ENCODE data around the gene C12orf42. TPM values are rescaled to one million over a fixed set of nuclear protein-coding genes. Genes with fewer than 3 reads are reported as not detected.

Gene C12orf42
- total RNA-seq, 2 donors from 2014 or later = not detected

DNA sequence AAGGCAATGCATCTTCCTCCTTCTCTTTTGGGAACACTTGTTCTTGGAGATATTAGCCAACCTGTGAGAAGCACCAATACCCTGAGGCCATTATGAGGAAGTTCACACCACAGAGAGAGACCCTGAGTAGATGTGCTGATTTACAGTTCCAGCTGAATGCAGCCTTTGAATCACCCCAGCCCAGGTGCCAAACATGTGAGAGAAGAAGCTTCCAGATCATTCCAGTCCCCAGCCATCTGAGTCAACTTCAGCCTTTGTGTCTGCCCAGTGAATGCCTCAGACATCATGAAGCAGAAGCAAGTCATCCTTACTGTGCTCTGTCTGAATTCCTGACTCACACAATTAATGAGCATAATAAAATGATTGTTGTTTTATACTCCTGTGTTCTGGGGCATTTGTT lies 25.1 kb downstream of the C12orf42 start:
- Histone ChIP-seq H3K9me3 (no peaks in the 10 kb centered on the region), H3K36me3 (no peaks in the 10 kb centered on the region), H3K9ac (ENCODE audit: low read depth in 2 of 2, low read length in 2 of 2) (no peak overlapping the region), H3K27me3 (no peaks in the 10 kb centered on the region), H3K4me1 (no peaks in the 10 kb centered on the region), H3K4me3 (no peak overlapping the region), H3K27ac (no peak overlapping the region)
- intact Hi-C loops (cut with DNase I) = no loop called here
- no peak for DNase-seq
- TF ChIP-seq, protein P1, sequence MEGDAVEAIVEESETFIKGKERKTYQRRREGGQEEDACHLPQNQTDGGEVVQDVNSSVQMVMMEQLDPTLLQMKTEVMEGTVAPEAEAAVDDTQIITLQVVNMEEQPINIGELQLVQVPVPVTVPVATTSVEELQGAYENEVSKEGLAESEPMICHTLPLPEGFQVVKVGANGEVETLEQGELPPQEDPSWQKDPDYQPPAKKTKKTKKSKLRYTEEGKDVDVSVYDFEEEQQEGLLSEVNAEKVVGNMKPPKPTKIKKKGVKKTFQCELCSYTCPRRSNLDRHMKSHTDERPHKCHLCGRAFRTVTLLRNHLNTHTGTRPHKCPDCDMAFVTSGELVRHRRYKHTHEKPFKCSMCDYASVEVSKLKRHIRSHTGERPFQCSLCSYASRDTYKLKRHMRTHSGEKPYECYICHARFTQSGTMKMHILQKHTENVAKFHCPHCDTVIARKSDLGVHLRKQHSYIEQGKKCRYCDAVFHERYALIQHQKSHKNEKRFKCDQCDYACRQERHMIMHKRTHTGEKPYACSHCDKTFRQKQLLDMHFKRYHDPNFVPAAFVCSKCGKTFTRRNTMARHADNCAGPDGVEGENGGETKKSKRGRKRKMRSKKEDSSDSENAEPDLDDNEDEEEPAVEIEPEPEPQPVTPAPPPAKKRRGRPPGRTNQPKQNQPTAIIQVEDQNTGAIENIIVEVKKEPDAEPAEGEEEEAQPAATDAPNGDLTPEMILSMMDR (IDR thresholded peaks at IDR 0.05) = no peak

DNA sequence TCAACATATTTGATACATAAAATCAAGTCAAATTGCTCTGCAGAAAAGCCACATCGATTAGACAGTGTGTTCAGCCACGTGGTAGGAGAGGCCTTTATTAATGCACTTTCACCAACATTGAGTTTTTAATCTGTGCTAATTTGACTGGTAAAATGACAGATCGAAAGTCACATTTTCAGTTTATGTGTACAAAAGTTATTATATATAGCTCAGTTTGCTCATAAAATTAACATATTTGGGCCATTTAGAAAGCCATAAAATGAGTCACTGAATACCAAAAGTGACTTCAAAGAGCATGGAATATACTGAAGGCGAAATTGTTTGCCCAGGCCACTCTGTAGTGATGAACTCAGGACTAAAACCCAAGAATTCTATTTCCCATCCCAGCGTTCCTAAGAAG lies 26.0 kb downstream of the C12orf42 start:
- no peaks in the 10 kb centered on the region for H3K27me3 ChIP-seq
- no peaks in the 10 kb centered on the region for H3K4me1 ChIP-seq
- H3K9ac ChIP-seq (ENCODE audit: low read depth in 2 of 2, low read length in 2 of 2) = no peak overlapping the region
- no peak for DNase-seq
- no peak overlapping the region for H3K27ac ChIP-seq
- no peak overlapping the region for H3K4me3 ChIP-seq
- no peaks in the 10 kb centered on the region for H3K36me3 ChIP-seq
- intact Hi-C loops (cut with DNase I) = no loop called here
- no peaks in the 10 kb centered on the region for H3K9me3 ChIP-seq
- TF ChIP-seq, protein P1 (IDR thresholded peaks at IDR 0.05) = no peak

GRCh38 chr12:103468837-103469236 lies 26.9 kb downstream of the C12orf42 start:
- H3K27ac ChIP-seq = no peak overlapping the region
- H3K4me1 ChIP-seq = no peaks in the 10 kb centered on the region
- no peaks in the 10 kb centered on the region for H3K27me3 ChIP-seq
- no peaks in the 10 kb centered on the region for H3K36me3 ChIP-seq
- H3K9ac ChIP-seq (ENCODE audit: low read depth in 2 of 2, low read length in 2 of 2) = no peak overlapping the region
- TF ChIP-seq, protein P1 (IDR thresholded peaks at IDR 0.05) = no peak
- intact Hi-C loops (cut with DNase I) = no loop called here
- no peak overlapping the region for H3K4me3 ChIP-seq
- no peak for DNase-seq
- no peaks in the 10 kb centered on the region for H3K9me3 ChIP-seq

GRCh38 chr12:103462675-103463074 lies 33.1 kb downstream of the C12orf42 start:
- Histone ChIP-seq H3K9me3 (no peaks in the 10 kb centered on the region), H3K36me3 (no peaks in the 10 kb centered on the region), H3K4me3 (no peak overlapping the region), H3K27ac (no peak overlapping the region), H3K9ac (ENCODE audit: low read depth in 2 of 2, low read length in 2 of 2) (no peak overlapping the region), H3K4me1 (no peaks in the 10 kb centered on the region), H3K27me3 (no peaks in the 10 kb centered on the region)
- intact Hi-C loops (cut with DNase I) = no loop called here
- TF ChIP-seq, protein P1 (IDR thresholded peaks at IDR 0.05) = no peak
- DNase-seq = no peak

DNA sequence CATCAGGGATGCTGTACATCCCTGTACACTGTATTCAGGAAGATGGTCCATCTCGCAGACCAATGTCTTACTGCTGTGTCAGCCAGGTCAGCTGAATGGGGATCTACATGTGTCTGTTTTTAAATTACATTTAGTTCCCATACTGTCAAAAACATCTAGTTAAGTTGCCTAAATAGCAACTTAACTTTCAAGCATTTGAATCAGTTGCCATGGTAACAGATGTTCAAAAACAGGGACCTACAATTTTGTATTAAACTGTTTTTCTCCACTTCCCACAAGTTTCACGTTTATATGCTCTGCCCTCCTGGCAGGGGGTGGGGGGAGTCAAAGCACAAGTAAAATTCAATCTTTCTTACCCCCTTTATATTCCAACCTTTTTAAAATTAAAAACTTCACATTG lies 38.3 kb downstream of the C12orf42 start:
- Histone ChIP-seq H3K4me1 (no peaks in the 10 kb centered on the region), H3K36me3 (no peaks in the 10 kb centered on the region), H3K4me3 (no peak overlapping the region), H3K9ac (ENCODE audit: low read depth in 2 of 2, low read length in 2 of 2) (no peak overlapping the region), H3K9me3 (no peaks in the 10 kb centered on the region), H3K27ac (no peak overlapping the region), H3K27me3 (no peaks in the 10 kb centered on the region)
- TF ChIP-seq, protein P1 (IDR thresholded peaks at IDR 0.05) = no peak
- intact Hi-C loops (cut with DNase I) = no loop called here
- DNase-seq = no peak

DNA sequence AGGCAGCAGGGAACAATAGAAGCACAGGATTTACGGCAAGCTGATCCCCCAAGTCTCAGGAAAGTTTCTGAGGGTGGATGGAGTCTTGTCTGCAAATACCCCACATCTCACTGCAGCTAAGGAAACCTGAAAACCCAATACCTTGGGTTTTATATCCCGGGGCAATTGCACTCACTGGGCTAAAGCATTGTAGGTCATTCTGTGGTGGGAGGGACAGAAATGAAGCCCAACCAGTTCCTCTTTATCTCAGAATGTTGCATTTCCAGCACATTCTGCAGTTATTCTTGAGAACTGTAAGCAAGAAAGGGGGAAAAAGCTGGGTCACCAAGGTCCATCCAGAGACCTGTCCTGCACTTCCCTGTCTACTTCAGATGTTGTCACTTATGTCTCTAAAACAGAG lies 39.8 kb downstream of the C12orf42 start:
- H3K27ac ChIP-seq = no peak overlapping the region
- intact Hi-C loops (cut with DNase I) = no loop called here
- no peak for DNase-seq

More for the DNA sequence above, 39.8 kb downstream of the C12orf42 start:
- TF ChIP-seq, protein P1 (IDR thresholded peaks at IDR 0.05) = no peak
- no peaks in the 10 kb centered on the region for H3K9me3 ChIP-seq
- no peak overlapping the region for H3K9ac ChIP-seq (ENCODE audit: low read depth in 2 of 2, low read length in 2 of 2)
- H3K4me1 ChIP-seq = no peaks in the 10 kb centered on the region
- no peak overlapping the region for H3K4me3 ChIP-seq
- H3K36me3 ChIP-seq = no peaks in the 10 kb centered on the region
- H3K27me3 ChIP-seq = no peaks in the 10 kb centered on the region
